ENCODE results near the gene CFAP74. TPM values are rescaled to one million over a fixed set of nuclear protein-coding genes. Genes with fewer than 3 reads are reported as not detected.

CFAP74 gene
- polyA plus RNA-seq, 1 donor from 2014 or later: 0.22 TPM

DNA sequence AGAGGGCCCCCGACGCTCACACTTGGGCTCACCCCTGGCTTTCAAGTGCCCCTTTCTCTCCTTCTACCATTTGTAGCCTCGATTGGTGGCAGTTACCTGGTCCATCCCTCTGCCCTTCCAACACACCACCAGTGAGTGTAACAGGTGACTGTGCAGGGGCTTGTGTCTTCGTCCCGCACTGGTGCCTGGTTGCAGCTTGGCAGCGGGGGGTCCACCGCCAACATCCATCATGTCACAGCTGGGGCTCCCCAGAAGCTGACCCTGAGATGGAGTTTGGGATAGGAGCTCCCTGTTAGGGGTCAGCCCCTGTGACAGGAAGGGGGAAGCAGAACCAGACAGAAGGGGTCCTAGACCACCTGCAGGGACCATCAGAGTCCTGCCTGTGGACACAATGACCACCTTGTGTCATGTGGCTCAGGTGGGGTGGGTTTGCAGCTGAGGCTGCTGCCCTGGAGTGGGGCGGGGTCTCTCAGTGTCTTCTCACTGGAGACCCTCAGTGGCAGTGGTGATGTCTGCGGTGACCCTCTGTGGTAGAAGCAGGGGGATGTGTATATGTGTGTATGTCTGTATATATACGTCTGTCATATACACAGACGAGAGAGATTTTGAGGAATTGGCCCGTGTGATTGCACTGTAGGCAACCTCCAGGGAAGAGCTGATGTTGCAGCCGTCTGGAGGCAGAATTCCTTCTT lies 92.1 kb downstream of the CFAP74 start:
- no peak overlapping the region for H3K4me2 ChIP-seq (ENCODE audit: low read length)
- no peak overlapping the region for H3K9ac ChIP-seq (ENCODE audit: low read length)
- H3K9me3 ChIP-seq (ENCODE audit: low read length): no peaks in the 10 kb centered on the region
- TF ChIP-seq SMC3 (conservative IDR thresholded peaks at IDR 0.05; ENCODE audit: poor library complexity) (no peak), MXI1 (conservative IDR thresholded peaks at IDR 0.05; ENCODE audit: poor library complexity, severe bottlenecking) (no peak), POLR2AphosphoS5 (IDR thresholded peaks at IDR 0.05) (no peak), EZH2 (IDR thresholded peaks at IDR 0.05; ENCODE audit: borderline replicate concordance, insufficient read depth, low read length, poor library complexity, severe bottlenecking) (no peak), RAD21 (conservative IDR thresholded peaks at IDR 0.05) (no peak), TAF1 (IDR thresholded peaks at IDR 0.05; ENCODE audit: low read depth) (no peak)
- TF ChIP-seq, protein P1, sequence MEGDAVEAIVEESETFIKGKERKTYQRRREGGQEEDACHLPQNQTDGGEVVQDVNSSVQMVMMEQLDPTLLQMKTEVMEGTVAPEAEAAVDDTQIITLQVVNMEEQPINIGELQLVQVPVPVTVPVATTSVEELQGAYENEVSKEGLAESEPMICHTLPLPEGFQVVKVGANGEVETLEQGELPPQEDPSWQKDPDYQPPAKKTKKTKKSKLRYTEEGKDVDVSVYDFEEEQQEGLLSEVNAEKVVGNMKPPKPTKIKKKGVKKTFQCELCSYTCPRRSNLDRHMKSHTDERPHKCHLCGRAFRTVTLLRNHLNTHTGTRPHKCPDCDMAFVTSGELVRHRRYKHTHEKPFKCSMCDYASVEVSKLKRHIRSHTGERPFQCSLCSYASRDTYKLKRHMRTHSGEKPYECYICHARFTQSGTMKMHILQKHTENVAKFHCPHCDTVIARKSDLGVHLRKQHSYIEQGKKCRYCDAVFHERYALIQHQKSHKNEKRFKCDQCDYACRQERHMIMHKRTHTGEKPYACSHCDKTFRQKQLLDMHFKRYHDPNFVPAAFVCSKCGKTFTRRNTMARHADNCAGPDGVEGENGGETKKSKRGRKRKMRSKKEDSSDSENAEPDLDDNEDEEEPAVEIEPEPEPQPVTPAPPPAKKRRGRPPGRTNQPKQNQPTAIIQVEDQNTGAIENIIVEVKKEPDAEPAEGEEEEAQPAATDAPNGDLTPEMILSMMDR (IDR thresholded peaks at IDR 0.05; ENCODE audit: poor library complexity, severe bottlenecking): no peak
- no peak overlapping the region for H3K4me3 ChIP-seq (ENCODE audit: low read length)
- no peaks in the 10 kb centered on the region for H4K20me1 ChIP-seq (ENCODE audit: insufficient read depth)
- no peaks in the 10 kb centered on the region for H3K79me2 ChIP-seq (replicated peaks; ENCODE audit: insufficient read depth, low read length)
- H3K36me3 ChIP-seq (ENCODE audit: insufficient read depth, low read length): no peaks in the 10 kb centered on the region
- no peaks in the 10 kb centered on the region for H3K27me3 ChIP-seq (ENCODE audit: insufficient read depth, low read depth, low read length)
- no peak overlapping the region for H2AFZ ChIP-seq (ENCODE audit: low read depth, low read length)
- no peaks in the 10 kb centered on the region for H3F3A ChIP-seq (ENCODE audit: insufficient read depth, low read length, poor library complexity, severe bottlenecking)
- H3K9me2 ChIP-seq (ENCODE audit: insufficient read depth, low read length): no peaks in the 10 kb centered on the region
- no peak overlapping the region for H3K27ac ChIP-seq (ENCODE audit: low read length)

DNA sequence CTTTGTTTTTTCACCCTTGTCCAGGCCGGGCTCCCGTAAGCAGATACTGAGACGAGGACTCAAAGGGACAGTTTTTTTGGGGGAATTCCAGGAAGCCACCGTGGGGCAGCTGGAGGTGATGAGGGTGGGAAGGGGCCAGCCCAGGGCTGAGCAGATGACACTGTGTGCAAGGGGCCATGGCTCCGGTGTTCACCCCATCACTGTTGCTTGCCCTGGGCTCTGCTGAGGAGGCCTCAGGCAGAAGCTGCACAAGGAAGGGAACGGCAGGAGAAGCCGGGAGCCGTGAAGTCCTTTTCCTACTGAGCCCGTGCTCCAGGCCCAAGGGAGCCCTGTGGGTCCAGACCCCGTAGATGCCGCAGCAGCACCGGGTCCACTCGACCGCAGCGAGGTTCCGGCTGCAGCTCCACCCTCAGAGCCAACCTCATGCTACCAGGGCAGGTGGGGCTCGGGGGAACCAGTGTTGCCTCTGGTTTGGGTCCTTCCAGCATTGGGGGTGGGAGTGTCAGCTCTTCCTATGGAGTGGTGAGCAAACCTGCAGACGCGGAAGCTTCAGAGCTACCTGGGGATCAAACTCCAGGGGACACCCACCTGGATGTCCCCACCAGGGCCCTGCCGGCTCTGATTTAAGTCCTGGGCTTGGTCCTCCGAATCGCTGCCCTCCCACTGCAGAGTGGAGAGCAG lies 92.8 kb downstream of the CFAP74 start:
- Histone ChIP-seq H3K4me3 (ENCODE audit: low read length) (no peak overlapping the region), H3K4me2 (ENCODE audit: low read length) (no peak overlapping the region), H3K9ac (ENCODE audit: low read length) (no peak overlapping the region), H3K27me3 (ENCODE audit: insufficient read depth, low read depth, low read length) (no peaks in the 10 kb centered on the region), H3K27ac (ENCODE audit: low read length) (no peak overlapping the region), H3F3A (ENCODE audit: insufficient read depth, low read length, poor library complexity, severe bottlenecking) (no peaks in the 10 kb centered on the region), H4K20me1 (ENCODE audit: insufficient read depth) (no peaks in the 10 kb centered on the region), H3K9me2 (ENCODE audit: insufficient read depth, low read length) (no peaks in the 10 kb centered on the region), H3K36me3 (ENCODE audit: insufficient read depth, low read length) (no peaks in the 10 kb centered on the region), H3K79me2 (replicated peaks; ENCODE audit: insufficient read depth, low read length) (no peaks in the 10 kb centered on the region), H3K9me3 (ENCODE audit: low read length) (no peaks in the 10 kb centered on the region), H2AFZ (ENCODE audit: low read depth, low read length) (no peak overlapping the region)
- TF ChIP-seq EZH2 (IDR thresholded peaks at IDR 0.05; ENCODE audit: borderline replicate concordance, insufficient read depth, low read length, poor library complexity, severe bottlenecking) (no peak), MXI1 (conservative IDR thresholded peaks at IDR 0.05; ENCODE audit: poor library complexity, severe bottlenecking) (no peak), REST (IDR thresholded peaks at IDR 0.05; ENCODE audit: borderline replicate concordance) (no peak), SMC3 (conservative IDR thresholded peaks at IDR 0.05; ENCODE audit: poor library complexity) (no peak), RAD21 (conservative IDR thresholded peaks at IDR 0.05) (no peak), POLR2AphosphoS5 (IDR thresholded peaks at IDR 0.05) (no peak), EP300 (conservative IDR thresholded peaks at IDR 0.05; ENCODE audit: poor library complexity, severe bottlenecking) (no peak), TAF1 (IDR thresholded peaks at IDR 0.05; ENCODE audit: low read depth) (no peak)
- TF ChIP-seq, protein P1 (IDR thresholded peaks at IDR 0.05; ENCODE audit: poor library complexity, severe bottlenecking): no peak

Data from neural cell (in vitro differentiated cells).